Muscle layer of colon (tissue), 2 donors: ENCODE results near the gene SLC38A3.
A peak's percentile ranks its signal among the peaks of the same experiment; 100 is the strongest.
"Not testable (repeated sequence)": the region's sequence is repeated elsewhere in the genome, so short reads cannot be mapped to it uniquely, and the experiment has no call there.

Source experiments
- H3K27ac ChIP-seq: one replicate; pipeline ENCODE4 v1.7.0; 2013; ENCODE audit warnings: low read depth, mild to moderate bottlenecking, low read length, moderate library complexity
- H3K27me3 ChIP-seq, 2 donors: one replicate each; pipeline ENCODE4 v1.7.0; 2013; ENCODE audit warnings: low read length in 2 of 2, mild to moderate bottlenecking in 2 of 2; ENCODE audit not compliant: insufficient read depth in 2 of 2, control insufficient read depth in 1 of 2
- H3K36me3 ChIP-seq: one replicate; pipeline ENCODE4 v1.7.0; 2013; ENCODE audit warnings: mild to moderate bottlenecking, low read length; ENCODE audit not compliant: insufficient read depth
- H3K4me1 ChIP-seq: one replicate; pipeline ENCODE4 v1.7.0; 2013; ENCODE audit warnings: mild to moderate bottlenecking, low read length; ENCODE audit not compliant: insufficient read depth
- H3K4me3 ChIP-seq, 2 donors: one replicate each; pipeline ENCODE4 v1.7.0; 2013; ENCODE audit warnings: low read length in 2 of 2, low read depth in 1 of 2, mild to moderate bottlenecking in 1 of 2, moderate library complexity in 1 of 2
- H3K9ac ChIP-seq: one replicate; pipeline ENCODE4 v1.7.0; 2013; ENCODE audit warnings: low read length
- H3K9me3 ChIP-seq: one replicate; pipeline ENCODE4 v1.7.0; 2013; ENCODE audit warnings: mild to moderate bottlenecking, low read length
- donor health status: abdominal sarcoma.
- donor health status: Adenocarcinoma of cecum.

SLC38A3 gene

DNA sequence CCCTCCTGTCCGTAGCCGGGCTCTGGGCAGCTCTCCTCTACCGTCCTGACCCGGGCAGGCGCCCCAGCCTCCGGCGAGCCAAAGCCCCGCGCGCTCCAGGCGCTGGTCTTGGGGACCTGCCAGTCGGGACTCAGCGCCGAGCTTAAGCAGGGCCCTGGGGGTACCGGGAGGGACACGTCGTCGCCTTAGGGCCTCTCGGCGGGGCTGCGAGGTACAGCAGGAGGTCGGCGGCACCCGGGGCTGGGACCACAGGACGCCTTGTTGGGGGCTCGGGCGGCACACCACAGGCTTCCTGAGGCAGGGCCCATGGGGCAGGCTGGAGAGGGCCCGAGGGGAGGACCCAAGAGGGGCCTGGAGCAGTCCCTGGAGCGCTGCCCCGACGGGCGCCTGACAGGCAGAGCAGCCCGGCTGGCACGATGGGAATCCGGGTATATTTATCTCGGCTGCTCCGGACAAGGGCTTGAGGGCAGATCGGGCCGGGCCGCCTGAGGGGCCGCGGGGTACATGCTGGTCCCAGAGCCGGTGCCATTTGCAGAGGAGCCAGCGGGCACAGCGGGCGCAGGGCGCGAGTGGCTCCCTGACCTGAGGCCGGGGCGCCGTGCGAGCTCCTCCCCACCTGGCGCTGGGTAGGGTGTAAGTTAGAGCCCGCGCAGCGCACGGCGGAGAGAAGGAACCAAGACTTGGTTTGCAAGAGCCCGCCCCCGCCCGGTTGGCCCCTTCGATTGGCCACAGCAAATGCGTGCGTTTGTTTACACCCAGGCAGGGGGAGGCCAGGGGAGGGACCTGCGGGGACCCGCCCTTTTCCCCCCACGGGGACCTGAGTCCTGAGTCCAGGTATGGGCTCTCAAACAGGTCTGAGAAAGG is 574 bp downstream of the SLC38A3 start:
- no peak overlapping the region for H3K9ac ChIP-seq
- H3K27me3 ChIP-seq = peaks cover 24 to 55% of the 10 kb centered on the region in 2 donors
- no peaks in the 10 kb centered on the region for H3K9me3 ChIP-seq
- H3K4me3 ChIP-seq = peak overlapping the region in 1 of 2 donors; percentile 21
- H3K4me1 ChIP-seq = no peaks in the 10 kb centered on the region
- H3K27ac ChIP-seq = no peak overlapping the region
- H3K36me3 ChIP-seq = no peaks in the 10 kb centered on the region

- Histone ChIP-seq H3K27ac (no peak overlapping the region), H3K36me3 (no peaks in the 10 kb centered on the region), H3K4me3 (no peak overlapping the region), H3K9me3 (no peaks in the 10 kb centered on the region), H3K9ac (no peak overlapping the region), H3K4me1 (no peaks in the 10 kb centered on the region), H3K27me3 (peaks cover 22 to 36% of the 10 kb centered on the region in 2 donors)
These were observed 2.4 kb downstream of the SLC38A3 start for GRCh38 chr3:50207359-50208042.

GRCh38 chr3:50208677-50209344 is 3.7 kb downstream of the SLC38A3 start:
- H3K27ac ChIP-seq = no peak overlapping the region
- H3K4me1 ChIP-seq = no peaks in the 10 kb centered on the region
- H3K27me3 ChIP-seq = peaks cover 16 to 23% of the 10 kb centered on the region in 2 donors
- H3K36me3 ChIP-seq = no peaks in the 10 kb centered on the region
- H3K9me3 ChIP-seq = no peaks in the 10 kb centered on the region
- H3K4me3 ChIP-seq = no peak overlapping the region
- H3K9ac ChIP-seq = no peak overlapping the region

DNA sequence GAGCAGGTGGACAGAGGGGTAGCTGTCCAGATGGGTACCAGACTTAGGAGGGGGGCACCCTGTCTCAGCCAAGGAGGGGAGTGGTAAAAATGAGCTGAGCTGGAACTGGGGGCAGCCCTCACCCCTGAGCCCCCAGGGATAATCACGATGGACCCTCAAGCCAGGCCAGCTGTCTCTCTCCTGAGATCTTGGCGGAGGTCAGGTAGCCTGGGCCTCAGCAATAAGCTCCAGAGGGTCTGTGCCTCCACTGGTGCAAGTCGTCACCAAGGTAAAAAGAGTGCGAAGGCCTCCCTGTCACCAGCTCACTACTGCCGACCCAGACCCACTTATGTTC is 5.1 kb downstream of the SLC38A3 start:
- no peaks in the 10 kb centered on the region for H3K4me1 ChIP-seq
- no peak overlapping the region for H3K4me3 ChIP-seq
- H3K27ac ChIP-seq = no peak overlapping the region
- H3K27me3 ChIP-seq = peaks cover 7 to 11% of the 10 kb centered on the region in 2 donors
- H3K9me3 ChIP-seq = no peaks in the 10 kb centered on the region
- no peaks in the 10 kb centered on the region for H3K36me3 ChIP-seq
- no peak overlapping the region for H3K9ac ChIP-seq

GRCh38 chr3:50210510-50211367 is 5.7 kb downstream of the SLC38A3 start:
- H3K9ac ChIP-seq = no peak overlapping the region
- no peak overlapping the region for H3K4me3 ChIP-seq
- no peak overlapping the region for H3K27ac ChIP-seq
- no peaks in the 10 kb centered on the region for H3K4me1 ChIP-seq
- H3K27me3 ChIP-seq = peaks cover 5 to 7% of the 10 kb centered on the region in 2 donors
- H3K9me3 ChIP-seq = no peaks in the 10 kb centered on the region
- H3K36me3 ChIP-seq = no peaks in the 10 kb centered on the region

GRCh38 chr3:50211368-50211717 is 6.3 kb downstream of the SLC38A3 start:
- not testable (repeated sequence) for H3K27ac ChIP-seq, H3K9me3 ChIP-seq, H3K4me3 ChIP-seq, H3K9ac ChIP-seq, H3K27me3 ChIP-seq, H3K36me3 ChIP-seq, H3K4me1 ChIP-seq

DNA sequence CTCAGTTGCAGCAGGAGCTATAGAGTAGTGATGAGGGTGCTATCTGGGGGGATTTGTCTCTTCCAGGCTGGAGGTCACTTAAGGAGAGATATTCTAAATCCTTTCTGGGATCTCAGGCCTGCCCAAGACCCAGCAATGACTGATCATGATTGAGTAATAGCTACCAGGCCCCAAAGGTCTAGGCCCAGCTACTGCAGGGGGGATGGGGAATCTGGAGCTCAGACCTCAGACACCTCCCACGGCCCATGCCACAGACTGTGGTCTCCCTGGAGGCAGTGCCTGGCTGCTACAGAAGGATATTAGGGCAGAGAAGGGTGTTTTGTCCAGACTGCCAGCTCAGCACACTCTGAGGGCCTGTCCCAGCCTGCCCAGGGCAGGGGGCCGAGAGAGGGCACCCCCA is 6.9 kb downstream of the SLC38A3 start:
- no peak overlapping the region for H3K27ac ChIP-seq
- no peak overlapping the region for H3K9ac ChIP-seq
- H3K4me1 ChIP-seq = no peaks in the 10 kb centered on the region
- H3K27me3 ChIP-seq = no peaks in the 10 kb centered on the region
- H3K9me3 ChIP-seq = no peaks in the 10 kb centered on the region
- no peaks in the 10 kb centered on the region for H3K36me3 ChIP-seq
- no peak overlapping the region for H3K4me3 ChIP-seq

DNA sequence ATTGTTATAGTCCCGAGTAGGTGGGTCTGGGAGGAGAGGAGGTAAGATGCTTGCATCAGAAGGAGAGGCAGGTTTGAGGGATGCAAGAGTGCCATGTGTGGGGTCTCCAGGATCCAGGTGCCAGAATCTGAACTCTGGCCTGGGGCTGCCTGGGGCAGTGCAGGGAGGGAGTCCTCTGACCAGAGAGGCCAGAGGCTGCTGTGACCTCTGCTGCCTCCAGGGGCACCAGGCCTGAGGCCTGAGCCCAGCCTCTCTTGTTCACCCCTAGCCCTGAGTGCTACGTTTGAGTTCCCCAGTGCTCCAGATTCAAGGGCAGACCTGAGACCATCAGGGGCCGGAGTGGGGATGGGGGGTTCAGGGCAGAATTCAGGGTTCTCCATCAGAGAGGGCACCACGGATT is 7.4 kb downstream of the SLC38A3 start:
- H3K27ac ChIP-seq = no peak overlapping the region
- H3K4me1 ChIP-seq = no peaks in the 10 kb centered on the region
- H3K4me3 ChIP-seq = no peak overlapping the region
- no peaks in the 10 kb centered on the region for H3K27me3 ChIP-seq
- no peaks in the 10 kb centered on the region for H3K9me3 ChIP-seq
- H3K36me3 ChIP-seq = no peaks in the 10 kb centered on the region
- H3K9ac ChIP-seq = no peak overlapping the region

- H3K27ac ChIP-seq = no peak overlapping the region
- no peaks in the 10 kb centered on the region for H3K36me3 ChIP-seq
- H3K27me3 ChIP-seq = no peaks in the 10 kb centered on the region
- H3K9ac ChIP-seq = no peak overlapping the region
- H3K9me3 ChIP-seq = no peaks in the 10 kb centered on the region
- no peaks in the 10 kb centered on the region for H3K4me1 ChIP-seq
- no peak overlapping the region for H3K4me3 ChIP-seq
These were observed 7.9 kb downstream of the SLC38A3 start for GRCh38 chr3:50212971-50213370.

DNA sequence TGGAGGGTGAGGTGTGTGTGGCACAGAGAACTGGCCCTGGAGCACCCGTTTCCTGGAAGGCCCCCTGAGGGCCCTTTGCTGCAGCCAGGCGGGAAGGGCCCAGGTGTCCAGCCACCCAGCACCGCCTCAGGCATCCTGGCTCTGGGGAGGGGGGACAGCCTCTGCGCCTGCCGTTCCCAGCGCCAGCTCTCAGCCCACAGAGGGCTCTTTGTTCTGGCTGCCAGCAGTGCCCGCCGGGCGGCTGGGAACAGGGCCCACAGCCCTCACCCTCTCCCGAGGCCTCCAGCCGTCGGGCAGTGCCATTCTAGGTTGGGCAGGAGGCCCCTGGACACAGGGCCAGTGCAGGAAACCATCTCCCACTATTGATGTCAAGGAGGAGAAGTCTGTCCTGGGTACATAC is 8.3 kb downstream of the SLC38A3 start:
- no peaks in the 10 kb centered on the region for H3K36me3 ChIP-seq
- no peaks in the 10 kb centered on the region for H3K9me3 ChIP-seq
- H3K27ac ChIP-seq = no peak overlapping the region
- H3K27me3 ChIP-seq = no peaks in the 10 kb centered on the region
- H3K9ac ChIP-seq = no peak overlapping the region
- H3K4me1 ChIP-seq = no peaks in the 10 kb centered on the region
- no peak overlapping the region for H3K4me3 ChIP-seq

- Histone ChIP-seq H3K27ac (no peak overlapping the region), H3K4me1 (no peaks in the 10 kb centered on the region), H3K9ac (no peak overlapping the region)
These were observed 9.8 kb downstream of the SLC38A3 start for GRCh38 chr3:50214824-50215223.

More at GRCh38 chr3:50214824-50215223, 9.8 kb downstream of the SLC38A3 start:
- Histone ChIP-seq H3K4me3 (no peak overlapping the region), H3K36me3 (no peaks in the 10 kb centered on the region), H3K9me3 (no peaks in the 10 kb centered on the region), H3K27me3 (no peaks in the 10 kb centered on the region)
